Mesenchymal stem cell (in vitro differentiated cells and primary cell): ENCODE data around the gene VANGL2. TPM values are rescaled to one million over a fixed set of nuclear protein-coding genes. Genes with fewer than 3 reads are reported as not detected.

Experiments
- DNase-seq: peaks from one replicate; pipeline ENCODE4 v3.0.0-alpha.2; 2013
- H2AFZ ChIP-seq: one replicate; pipeline ENCODE4 v1.6.1; 2013; ENCODE audit warnings: low read depth, mild to moderate bottlenecking, control low read depth, inconsistent platforms, low read length, moderate library complexity
- H2AK5ac ChIP-seq: 2 replicates; pipeline ENCODE4 v1.6.1; 2013; ENCODE audit warnings: low read length, moderate library complexity, mild to moderate bottlenecking, inconsistent platforms; ENCODE audit not compliant: severe bottlenecking
- H2BK120ac ChIP-seq: one replicate; pipeline ENCODE4 v1.6.1; 2013; ENCODE audit warnings: low read depth, mild to moderate bottlenecking, inconsistent platforms, low read length, moderate library complexity
- H2BK12ac ChIP-seq, 2 experiments: one replicate each; pipeline ENCODE4 v1.6.1; 2013; ENCODE audit warnings: inconsistent platforms in 2 of 2, low read length in 2 of 2, mild to moderate bottlenecking in 2 of 2, moderate library complexity in 2 of 2, control low read depth in 1 of 2
- H2BK15ac ChIP-seq: one replicate; pipeline ENCODE4 v1.6.1; 2013; ENCODE audit warnings: mild to moderate bottlenecking, low read depth, inconsistent platforms; ENCODE audit not compliant: poor library complexity, severe bottlenecking
- H2BK5ac ChIP-seq: 2 replicates; pipeline ENCODE4 v1.6.1; 2013; ENCODE audit warnings: low read depth, mild to moderate bottlenecking, low read length, control low read depth, inconsistent platforms; ENCODE audit not compliant: poor library complexity, severe bottlenecking
- H3K14ac ChIP-seq, 2 experiments: one replicate each; pipeline ENCODE4 v1.6.1; 2013; ENCODE audit warnings: inconsistent platforms in 2 of 2, low read length in 2 of 2, control low read depth in 1 of 2, mild to moderate bottlenecking in 1 of 2, moderate library complexity in 1 of 2
- H3K18ac ChIP-seq, 2 experiments: one replicate each; pipeline ENCODE4 v1.6.1; 2013; ENCODE audit warnings: inconsistent platforms in 2 of 2, low read length in 2 of 2, control low read depth in 1 of 2, low read depth in 1 of 2, mild to moderate bottlenecking in 1 of 2
- H3K23ac ChIP-seq, 2 experiments: one replicate each; pipeline ENCODE4 v1.6.1; 2013; ENCODE audit warnings: inconsistent platforms in 2 of 2, low read length in 2 of 2, mild to moderate bottlenecking in 2 of 2, moderate library complexity in 2 of 2, control low read depth in 1 of 2
- H3K27ac ChIP-seq: 2 replicates; pipeline ENCODE4 v1.5.1; 2013; ENCODE audit warnings: mild to moderate bottlenecking, moderate library complexity, low read length, control low read depth, inconsistent platforms; ENCODE audit not compliant: poor library complexity, severe bottlenecking
- H3K27me3 ChIP-seq, 2 experiments: 2 replicates each; pipeline versions ENCODE4 v1.6.1 to v1.7.0; 2013; ENCODE audit warnings: low read length in 2 of 2, mild to moderate bottlenecking in 2 of 2, moderate library complexity in 2 of 2, control low read depth in 1 of 2, inconsistent platforms in 1 of 2; ENCODE audit not compliant: control insufficient read depth in 1 of 2, insufficient read depth in 1 of 2
- H3K36me3 ChIP-seq, 2 experiments: 2 replicates each; pipeline versions ENCODE4 v1.6.1 to v1.7.0; 2013; ENCODE audit warnings: low read length in 2 of 2, control low read depth in 1 of 2, inconsistent platforms in 1 of 2, low read depth in 1 of 2, mild to moderate bottlenecking in 1 of 2; ENCODE audit not compliant: insufficient read depth in 2 of 2, control insufficient read depth in 1 of 2
- H3K4ac ChIP-seq, 2 experiments: one replicate each; pipeline ENCODE4 v1.6.1; 2013; ENCODE audit warnings: inconsistent platforms in 2 of 2, low read length in 2 of 2, mild to moderate bottlenecking in 2 of 2, moderate library complexity in 2 of 2, control low read depth in 1 of 2, low read depth in 1 of 2
- H3K4me1 ChIP-seq: 2 replicates; pipeline ENCODE4 v1.6.1; 2013; ENCODE audit warnings: low read depth, low read length, control low read depth; ENCODE audit not compliant: control insufficient read depth, insufficient read depth
- H3K4me2 ChIP-seq: 2 replicates; pipeline ENCODE4 v1.6.1; 2013; ENCODE audit warnings: low read length, mild to moderate bottlenecking, inconsistent platforms; ENCODE audit not compliant: poor library complexity, severe bottlenecking
- H3K4me3 ChIP-seq, 2 experiments: 2 replicates each; pipeline versions ENCODE4 v1.5.1 to v1.7.0; 2013; ENCODE audit warnings: low read length in 2 of 2, mild to moderate bottlenecking in 2 of 2, control low read depth in 1 of 2, low read depth in 1 of 2; ENCODE audit not compliant: insufficient read depth in 1 of 2
- H3K79me1 ChIP-seq: replicated peaks from 2 replicates; pipeline ENCODE4 v1.6.1; 2013; ENCODE audit warnings: mild to moderate bottlenecking, control low read depth, low read length, inconsistent platforms; ENCODE audit not compliant: poor library complexity, severe bottlenecking
- H3K9ac ChIP-seq: 2 replicates; pipeline ENCODE4 v1.7.0; 2013; ENCODE audit warnings: mild to moderate bottlenecking, low read length, moderate library complexity
- H3K9me3 ChIP-seq: 2 replicates; pipeline ENCODE4 v1.7.0; 2013; ENCODE audit warnings: mild to moderate bottlenecking, low read length; ENCODE audit not compliant: control insufficient read depth
- H4K8ac ChIP-seq: one replicate; pipeline ENCODE4 v1.6.1; 2013; ENCODE audit warnings: inconsistent platforms, mild to moderate bottlenecking, low read length, moderate library complexity
- H4K91ac ChIP-seq: one replicate; pipeline ENCODE4 v1.6.1; 2013; ENCODE audit warnings: mild to moderate bottlenecking, low read length, inconsistent platforms
- WGBS: methylation state at CpG from one replicate; pipeline ENCODE4 v1.1.7; 2013; ENCODE audit warnings: mixed read lengths; 5-methylcytosine and 5-hydroxymethylcytosine counted together
- polyA plus RNA-seq, 2 experiments: library from polyadenylated mRNA; stranded (reverse); fragments of 200-250 nt; gene quantifications; one replicate each; pipeline ENCODE4 v1.2.3, GENCODE V29; 2013

VANGL2 gene
- 9.6 TPM for polyA plus RNA-seq (2013, experiment 1 of 2)
- 8.8 TPM for polyA plus RNA-seq (2013, experiment 2 of 2)

DNA sequence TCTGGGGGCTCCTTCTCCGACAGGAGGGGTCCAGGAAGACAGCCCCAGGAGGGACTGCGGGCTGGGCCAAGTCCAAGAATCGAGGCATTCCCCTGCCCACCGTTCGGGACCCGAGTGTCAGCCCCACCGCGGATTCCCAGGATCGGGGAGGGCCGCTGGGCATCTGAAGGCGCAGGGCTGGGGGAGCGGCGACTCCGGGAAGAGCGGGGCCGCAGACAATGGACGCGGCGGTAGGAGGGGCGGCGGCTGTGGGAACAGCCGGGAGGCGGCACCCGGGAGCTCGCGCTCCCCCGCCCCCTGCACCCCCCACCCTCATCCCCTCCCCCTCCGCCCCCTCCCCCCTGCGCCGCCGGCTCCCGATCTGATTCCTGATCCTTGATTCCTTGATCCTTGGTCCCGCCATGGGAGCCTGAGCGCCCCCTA, at the start of gene VANGL2:
Gene VANGL2, plus strand, starts transcription at position 342 of the 423 bp plus-strand sequence. CDS start 15,274 bp downstream, outside the sequence.
- Histone ChIP-seq H2AFZ (peak within 1 kb of the TSS; percentile 83), H2BK15ac (peak within 1 kb of the TSS; percentile 96), H3K27me3 (peaks cover 0 to 93% of the 10 kb centered on the region in 2 experiments)

DNA sequence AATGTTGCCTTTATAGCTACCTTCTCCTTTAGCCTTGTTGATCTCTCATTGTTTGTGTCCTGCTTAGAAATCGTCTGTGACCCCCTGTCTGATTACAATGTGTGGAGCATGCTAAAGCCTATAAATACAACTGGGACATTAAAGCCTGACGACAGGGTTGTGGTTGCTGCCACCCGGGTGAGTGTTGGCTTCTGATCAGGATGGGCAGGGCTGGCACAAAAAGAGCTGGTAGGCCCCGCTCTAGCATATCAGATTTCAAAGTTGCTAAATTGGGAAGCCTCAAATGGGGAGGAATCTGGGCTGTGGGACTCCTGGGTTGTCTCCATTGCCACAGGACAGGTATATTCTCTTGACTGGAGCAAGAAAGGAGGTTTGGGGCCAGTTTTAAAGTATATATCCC, 48.7 kb upstream of the VANGL2 start:
- H3K14ac ChIP-seq, result no peak overlapping the region
- DNase-seq, result no peak
- peaks cover 66 to 98% of the 10 kb centered on the region in 2 experiments for H3K36me3 ChIP-seq
- no peak overlapping the region for H3K23ac ChIP-seq
- no peaks in the 10 kb centered on the region for H3K9me3 ChIP-seq
- no peaks in the 10 kb centered on the region for H3K4me1 ChIP-seq
- H3K27me3 ChIP-seq, result no peaks in the 10 kb centered on the region
- no peak overlapping the region for H3K4ac ChIP-seq
- no peak overlapping the region for H4K8ac ChIP-seq
- no peak overlapping the region for H3K4me3 ChIP-seq
- no peak overlapping the region for H3K4me2 ChIP-seq
- H4K91ac ChIP-seq, result no peak overlapping the region
- H3K27ac ChIP-seq, result no peak overlapping the region
- no peak overlapping the region for H2BK12ac ChIP-seq
- 95% methylated on average over 4 of the region's 4 CpGs for WGBS
- no peak overlapping the region for H2AK5ac ChIP-seq
- no peak overlapping the region for H3K9ac ChIP-seq
- no peak overlapping the region for H3K18ac ChIP-seq
- no peak overlapping the region for H2BK5ac ChIP-seq
- H2AFZ ChIP-seq, result no peak overlapping the region
- H2BK120ac ChIP-seq, result no peak overlapping the region
- H2BK15ac ChIP-seq, result no peak overlapping the region
- peaks cover 31% of the 10 kb centered on the region for H3K79me1 ChIP-seq

More for the DNA sequence above, at the start of gene VANGL2:
- H4K91ac ChIP-seq, result peak within 1 kb of the TSS; percentile 70
- peaks cover 19% of the 10 kb centered on the region for H3K4me1 ChIP-seq
- H3K4ac ChIP-seq, result peak within 1 kb of the TSS; percentile 76
- peak within 1 kb of the TSS in 1 of 2 experiments; percentile 60 for H2BK12ac ChIP-seq
- H3K23ac ChIP-seq, result no peak within 1 kb of the TSS
- peak within 1 kb of the TSS; percentile 45 for H3K9ac ChIP-seq
- H3K27ac ChIP-seq, result no peak within 1 kb of the TSS
- peak; percentile 75 for DNase-seq
- peak within 1 kb of the TSS; percentile 39 for H2BK5ac ChIP-seq
- H4K8ac ChIP-seq, result peak within 1 kb of the TSS; percentile 96
- peak within 1 kb of the TSS; percentile 53 for H2AK5ac ChIP-seq
- peak within 1 kb of the TSS; percentile 83 for H2BK120ac ChIP-seq
- no peaks in the 10 kb centered on the region for H3K9me3 ChIP-seq
- no peak within 1 kb of the TSS for H3K14ac ChIP-seq
- peaks cover 17% of the 10 kb centered on the region for H3K79me1 ChIP-seq
- WGBS, result under 1% methylated on average over 6 of the region's 34 CpGs
- no peaks in the 10 kb centered on the region for H3K36me3 ChIP-seq
- peak within 1 kb of the TSS; percentile 86 for H3K4me2 ChIP-seq
- peak within 1 kb of the TSS; percentile 80 to 87 for H3K18ac ChIP-seq
- peak within 1 kb of the TSS in 1 of 2 experiments; percentile 81 for H3K4me3 ChIP-seq

DNA sequence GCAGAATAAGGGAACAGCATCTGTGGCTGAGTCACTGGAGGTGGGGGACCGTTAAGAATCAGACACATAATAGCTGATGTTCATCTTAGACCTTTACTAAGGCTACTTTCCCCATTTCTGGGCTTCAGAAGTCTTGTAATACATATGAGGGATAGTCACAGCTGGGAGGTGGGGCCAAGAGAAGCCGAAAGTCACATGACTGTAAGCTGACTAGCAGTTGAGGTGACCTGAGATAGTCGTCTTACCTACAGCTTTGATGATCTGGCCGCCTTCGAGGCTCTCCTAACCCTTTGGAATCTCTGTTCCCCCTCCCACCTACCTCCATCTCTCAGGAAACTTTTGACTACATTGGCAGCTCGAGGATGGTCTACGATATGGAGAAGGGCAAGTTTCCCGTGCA, 47.8 kb upstream of the VANGL2 start:
- H3K23ac ChIP-seq, result no peak overlapping the region
- H3K27ac ChIP-seq, result no peak overlapping the region
- H3K9me3 ChIP-seq, result no peaks in the 10 kb centered on the region
- peaks cover 28% of the 10 kb centered on the region for H3K79me1 ChIP-seq
- no peak overlapping the region for H2BK15ac ChIP-seq
- no peak overlapping the region for H2BK12ac ChIP-seq
- H3K4me1 ChIP-seq, result no peaks in the 10 kb centered on the region
- H4K91ac ChIP-seq, result no peak overlapping the region
- WGBS, result 94% methylated on average over 5 of the region's 8 CpGs
- no peak overlapping the region for H3K14ac ChIP-seq
- no peaks in the 10 kb centered on the region for H3K27me3 ChIP-seq
- no peak overlapping the region for H3K18ac ChIP-seq
- H3K4me3 ChIP-seq, result no peak overlapping the region
- no peak overlapping the region for H3K4ac ChIP-seq
- no peak overlapping the region for H2BK120ac ChIP-seq
- DNase-seq, result no peak
- H3K4me2 ChIP-seq, result no peak overlapping the region
- H2AK5ac ChIP-seq, result no peak overlapping the region
- H3K9ac ChIP-seq, result no peak overlapping the region
- no peak overlapping the region for H2AFZ ChIP-seq
- no peak overlapping the region for H2BK5ac ChIP-seq
- H3K36me3 ChIP-seq, result peaks cover 69 to 97% of the 10 kb centered on the region in 2 experiments
- H4K8ac ChIP-seq, result no peak overlapping the region

DNA sequence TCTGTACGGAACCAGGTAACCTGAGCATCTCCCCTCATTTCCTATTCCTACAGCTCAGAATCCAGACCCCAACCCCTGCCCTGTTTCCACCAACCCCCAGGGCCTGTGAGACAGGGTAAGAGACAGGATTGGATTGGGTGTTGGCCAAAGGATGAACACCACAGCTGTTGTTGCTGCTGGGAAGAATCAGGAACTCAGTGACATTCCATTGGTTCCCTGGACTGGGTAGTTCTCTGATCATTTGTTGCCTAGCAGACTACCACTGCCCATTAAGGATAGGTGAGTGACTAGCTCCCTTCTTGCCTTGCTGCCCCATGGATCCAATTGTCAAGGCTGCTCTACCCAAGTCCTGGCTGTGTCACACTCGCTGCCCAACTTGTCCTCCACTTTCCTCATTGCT, 47.1 kb upstream of the VANGL2 start:
- WGBS, result 90% methylated on average over 2 of the region's 2 CpGs

More for the DNA sequence above, 47.1 kb upstream of the VANGL2 start:
- H4K91ac ChIP-seq, result no peak overlapping the region
- H2AK5ac ChIP-seq, result no peak overlapping the region
- no peak overlapping the region for H3K14ac ChIP-seq
- no peak overlapping the region for H3K18ac ChIP-seq
- no peak overlapping the region for H3K27ac ChIP-seq
- H2BK12ac ChIP-seq, result no peak overlapping the region
- H3K9ac ChIP-seq, result no peak overlapping the region
- H3K79me1 ChIP-seq, result peaks cover 25% of the 10 kb centered on the region
- H2BK120ac ChIP-seq, result no peak overlapping the region
- no peak overlapping the region for H3K4ac ChIP-seq
- H3K4me3 ChIP-seq, result no peak overlapping the region
- peaks cover 74 to 98% of the 10 kb centered on the region in 2 experiments for H3K36me3 ChIP-seq
- H2AFZ ChIP-seq, result no peak overlapping the region
- H3K27me3 ChIP-seq, result no peaks in the 10 kb centered on the region
- no peak overlapping the region for H2BK5ac ChIP-seq
- no peaks in the 10 kb centered on the region for H3K4me1 ChIP-seq
- H3K23ac ChIP-seq, result no peak overlapping the region
- no peak overlapping the region for H3K4me2 ChIP-seq
- H3K9me3 ChIP-seq, result no peaks in the 10 kb centered on the region
- H4K8ac ChIP-seq, result no peak overlapping the region
- DNase-seq, result peak; percentile 31
- H2BK15ac ChIP-seq, result no peak overlapping the region
